ENCODE results near the gene SPTBN5.

The SPTBN5 gene

DNA sequence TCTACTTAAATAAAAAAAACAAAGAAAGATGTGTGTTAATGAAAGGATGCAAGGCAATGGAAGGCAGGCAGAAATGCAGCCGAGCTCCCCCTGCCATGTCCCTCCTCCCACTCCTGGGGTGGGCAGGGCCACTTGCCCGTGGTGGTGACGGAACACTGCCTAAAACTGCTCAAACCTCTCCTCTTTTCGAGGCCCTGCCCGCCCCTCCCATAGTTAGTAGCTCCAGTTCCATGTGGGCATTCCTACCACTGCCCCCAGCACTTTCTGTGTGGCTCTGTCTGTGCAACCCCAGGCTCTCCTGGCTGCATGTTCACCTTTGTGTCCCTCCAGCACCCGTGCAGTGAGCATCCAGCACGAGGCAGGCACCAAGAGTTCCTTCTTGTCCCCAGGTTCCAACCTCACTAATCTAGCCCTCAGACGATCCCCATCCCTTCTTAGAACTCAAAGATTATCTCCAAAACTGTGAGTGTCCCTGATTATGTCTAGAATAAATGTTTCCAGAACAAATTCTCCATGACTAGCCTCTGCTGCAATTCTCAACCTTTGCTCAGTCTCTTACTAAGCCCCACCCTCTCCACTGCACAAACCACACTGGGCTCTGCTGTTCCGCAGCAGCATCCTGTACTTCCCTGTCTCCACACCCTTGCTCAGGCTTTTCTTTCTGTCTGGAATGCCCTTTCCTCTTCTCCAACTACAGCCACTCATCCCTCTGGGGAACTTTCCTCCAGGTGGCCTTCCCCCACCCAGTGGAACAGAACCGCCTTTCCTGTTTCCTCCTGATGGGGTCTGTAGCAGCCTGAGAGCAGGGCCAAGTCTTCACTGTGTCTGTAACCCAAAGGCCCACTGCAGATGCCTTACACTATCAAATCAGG, 32.6 kb upstream of the SPTBN5 start:
- DNase-seq, result no peak

DNA sequence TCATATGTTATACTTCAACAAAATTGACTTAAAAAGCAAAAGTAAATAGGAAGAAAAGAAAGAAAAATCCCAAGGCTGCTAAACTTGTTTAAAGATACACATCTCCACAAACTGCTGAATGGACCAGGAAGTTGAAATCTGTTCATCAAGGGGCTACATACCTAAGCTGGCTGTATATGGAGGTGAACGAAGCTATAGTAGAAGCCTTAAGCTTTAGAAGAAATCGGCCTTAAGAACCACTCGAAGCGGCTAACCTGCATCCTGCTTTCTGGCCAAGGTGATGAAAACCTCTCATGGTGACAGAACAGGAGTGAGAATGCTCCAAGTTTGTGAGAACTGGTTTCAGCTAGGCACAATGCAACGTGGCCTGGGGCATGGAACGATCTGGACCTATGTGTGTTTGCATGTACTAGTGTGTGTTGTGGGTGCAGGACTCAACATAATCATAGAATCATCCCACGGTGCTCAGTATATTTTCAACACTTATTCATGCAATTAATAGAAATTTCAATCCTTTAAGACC, 31.3 kb upstream of the SPTBN5 start:
- no peak for DNase-seq

DNA sequence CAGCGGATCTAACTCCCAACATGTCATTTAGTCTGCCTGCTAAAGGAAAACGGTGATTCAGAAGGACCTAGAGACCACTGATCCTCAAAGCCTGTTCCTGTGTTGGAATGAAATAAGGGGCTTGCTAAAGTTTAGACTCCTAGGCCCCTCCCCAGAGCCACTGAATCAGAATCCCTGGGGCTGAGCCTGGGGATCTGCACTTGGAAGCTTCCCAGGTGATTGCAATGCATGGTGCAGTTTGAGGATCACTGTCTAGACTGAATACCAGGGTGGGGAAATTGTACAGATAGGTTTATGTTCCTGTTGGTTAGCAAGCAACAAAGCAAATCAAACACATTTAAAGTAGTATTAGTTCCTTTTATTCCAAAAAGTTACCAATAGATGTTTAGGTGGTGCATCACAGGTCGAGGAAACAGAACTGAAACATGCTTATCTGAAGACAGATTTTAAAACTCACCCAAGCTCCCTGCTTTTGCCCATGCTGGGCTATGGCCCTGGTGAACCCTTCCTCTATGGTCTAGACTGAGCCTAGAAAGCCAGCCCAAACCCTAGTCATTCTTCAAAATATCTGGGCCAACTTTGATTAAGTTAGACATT, 29.6 kb upstream of the SPTBN5 start:
- no peak for DNase-seq

DNA sequence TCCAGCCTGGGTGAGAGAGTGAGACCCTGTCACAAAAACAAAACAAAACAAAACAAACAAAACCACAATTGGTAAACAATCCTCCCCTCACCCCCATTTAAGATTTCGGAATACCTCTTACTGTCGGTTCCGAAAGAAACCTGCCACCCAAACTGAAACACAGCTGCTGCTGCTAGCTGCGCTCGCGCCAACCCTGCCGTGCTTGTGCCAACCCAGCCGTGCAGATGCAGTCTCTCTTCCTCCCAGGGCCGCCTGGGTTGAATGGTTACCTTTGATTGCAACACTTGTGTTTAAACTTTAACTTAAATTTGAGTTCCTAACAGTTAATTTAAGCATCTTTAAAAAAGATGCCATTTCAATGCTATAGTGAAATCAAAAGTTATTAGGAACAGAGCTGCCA, 28.5 kb upstream of the SPTBN5 start:
- no peak for DNase-seq

DNA sequence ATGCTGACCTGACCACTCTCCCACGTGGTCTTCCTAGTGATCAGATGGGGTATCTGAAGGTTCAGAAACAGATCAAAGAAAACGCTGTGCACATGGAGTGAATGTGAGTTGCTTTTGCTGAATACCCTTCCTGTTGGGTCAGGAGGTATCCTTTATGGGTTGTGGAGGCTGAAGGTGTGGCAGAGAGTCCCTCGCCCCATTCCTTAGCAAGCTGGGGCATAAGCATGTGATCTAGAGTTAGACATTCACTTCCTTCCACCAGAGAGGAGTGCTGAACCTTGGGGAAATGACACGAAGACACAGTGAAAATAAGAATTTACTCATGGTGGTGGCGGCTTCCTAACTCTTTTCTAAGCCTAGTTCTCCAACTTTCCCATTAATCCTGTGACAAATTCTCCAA, 27.8 kb upstream of the SPTBN5 start:
- no peak for DNase-seq

DNA sequence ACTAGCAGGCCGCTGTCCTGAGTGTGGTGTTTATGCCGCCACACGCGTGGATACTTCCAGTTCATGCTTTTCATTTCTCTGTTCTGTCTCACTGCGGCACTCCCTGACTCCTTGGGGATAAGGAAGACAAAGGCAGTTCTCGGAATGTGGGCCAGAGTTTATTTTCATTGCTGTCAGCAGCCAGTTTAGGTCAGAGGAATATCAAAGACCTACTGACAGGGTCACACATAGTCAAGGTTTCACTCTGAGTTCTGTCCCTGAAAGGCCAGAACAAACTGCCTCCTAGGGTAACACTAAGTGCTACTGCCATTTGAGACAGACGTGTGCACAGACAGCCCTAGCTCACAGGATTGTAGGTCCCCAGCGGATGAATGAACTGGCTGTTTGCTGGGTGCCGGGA, 27.3 kb upstream of the SPTBN5 start:
- DNase-seq, result no peak

DNA sequence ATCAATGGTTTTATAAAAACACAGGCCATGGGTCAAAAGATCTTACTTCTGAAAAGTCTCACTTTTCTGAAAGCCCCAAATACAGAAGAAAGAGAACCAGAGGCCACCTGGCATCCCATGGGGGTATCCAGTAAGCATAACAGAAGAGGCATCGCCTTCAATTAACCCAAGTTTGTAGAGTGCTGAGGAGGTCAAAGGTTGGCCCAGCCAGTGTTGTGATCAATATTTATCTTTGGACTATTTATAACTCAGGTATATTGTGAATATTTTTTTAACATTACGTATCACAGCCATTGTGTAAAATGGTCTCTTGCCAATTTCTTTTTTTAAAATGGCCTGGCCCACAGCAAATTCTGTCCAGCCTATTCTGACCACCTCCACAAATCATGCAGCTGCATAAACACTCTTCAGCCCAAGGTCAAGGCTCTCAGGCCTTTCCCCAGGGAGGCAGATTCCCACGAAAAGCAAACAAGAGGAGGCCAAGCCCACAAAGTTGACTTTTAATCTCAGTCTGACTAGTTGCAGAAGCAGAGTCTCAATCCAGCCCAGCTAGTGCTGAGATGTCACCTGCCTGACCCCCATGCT, 26.2 kb upstream of the SPTBN5 start:
- no peak for DNase-seq

DNA sequence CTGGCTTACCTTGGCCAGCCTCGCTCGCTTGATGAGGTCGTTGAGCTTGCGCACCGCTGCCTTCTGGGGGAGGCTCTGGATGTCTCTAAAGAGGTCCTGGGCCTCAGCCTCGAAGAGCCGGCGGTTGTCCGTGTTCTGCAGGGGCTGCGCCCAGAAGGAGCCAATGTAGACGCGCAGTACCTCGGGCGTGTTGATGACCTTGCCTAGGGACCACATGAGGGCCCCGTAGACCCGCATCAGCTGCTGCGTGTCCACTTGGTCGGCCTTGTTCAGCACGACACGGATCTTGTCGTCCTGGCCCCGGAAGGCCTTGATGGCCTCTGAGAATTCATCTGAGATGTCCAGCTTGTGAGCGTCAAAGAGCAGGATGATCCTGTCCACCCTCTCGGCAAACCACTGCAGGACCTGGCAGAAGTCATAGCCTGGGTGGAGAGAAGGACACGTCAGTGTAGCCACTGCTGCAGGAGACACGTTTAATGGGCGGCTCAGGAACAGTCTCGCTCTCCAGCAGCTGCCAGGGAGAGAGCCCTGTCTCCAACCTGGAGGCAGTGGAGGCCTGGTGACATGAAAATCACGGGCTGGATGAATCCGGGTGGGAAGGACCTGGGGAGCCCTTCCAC, 25.5 kb upstream of the SPTBN5 start:
- DNase-seq, result no peak

DNA sequence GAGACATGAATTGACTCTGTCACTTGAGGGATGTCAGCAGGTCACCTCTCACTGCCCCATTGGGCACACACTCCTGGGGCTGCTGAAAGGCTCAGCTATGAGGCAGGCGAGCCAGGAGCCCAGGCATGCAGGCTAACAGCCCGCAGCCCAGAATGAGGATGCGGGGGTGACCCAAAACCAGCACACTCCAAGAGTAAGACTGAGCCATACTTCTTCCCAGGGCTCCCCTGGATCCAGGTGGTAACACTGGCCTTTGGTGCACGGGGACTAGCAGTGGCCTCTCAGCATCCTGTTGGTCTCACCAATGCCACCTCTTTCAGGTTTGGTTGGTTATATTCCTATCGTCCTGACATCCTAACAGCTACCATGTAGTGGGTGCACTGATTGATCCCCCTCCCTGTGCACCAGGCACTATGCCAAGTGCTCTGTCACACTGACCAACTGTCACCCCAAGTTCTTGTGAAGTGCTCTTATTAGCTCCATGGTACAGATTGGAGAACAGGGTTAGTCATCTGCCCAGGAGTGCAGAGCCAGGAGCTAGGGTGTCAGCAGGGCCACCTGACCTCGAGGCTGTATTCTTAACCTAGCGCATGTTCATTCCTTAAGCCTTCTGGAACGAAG, 24.8 kb upstream of the SPTBN5 start:
- no peak for DNase-seq

DNA sequence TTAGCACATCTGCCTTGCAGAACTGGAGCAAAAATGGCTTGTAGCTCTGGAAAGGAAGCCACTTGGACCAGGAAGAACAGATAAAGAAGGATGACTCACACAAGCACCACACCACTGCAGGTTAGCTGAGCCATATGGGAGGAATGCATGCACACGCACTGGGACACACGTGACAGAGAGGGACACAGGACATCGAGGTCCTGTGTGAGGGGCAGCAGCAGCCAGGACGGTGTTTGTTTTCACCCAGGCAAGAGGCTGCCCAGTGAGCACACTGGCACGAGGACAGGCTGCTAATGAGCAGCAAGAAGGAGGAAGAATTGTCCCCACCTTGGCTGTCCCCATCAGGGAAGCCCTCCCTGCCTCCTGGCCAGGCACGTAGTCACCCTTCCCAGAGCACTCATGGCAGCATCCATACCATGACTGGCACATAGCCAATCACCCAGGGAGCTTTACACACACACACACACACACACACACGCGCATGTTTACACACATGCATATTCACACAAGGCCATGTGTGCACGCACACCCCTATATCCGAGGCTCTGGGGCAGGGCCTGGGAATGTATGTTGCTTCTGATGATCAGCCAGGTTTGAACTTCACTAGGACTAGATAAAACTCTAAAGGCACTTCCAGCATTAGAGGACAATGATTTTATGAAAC, 24.0 kb upstream of the SPTBN5 start:
- DNase-seq, result no peak

DNA sequence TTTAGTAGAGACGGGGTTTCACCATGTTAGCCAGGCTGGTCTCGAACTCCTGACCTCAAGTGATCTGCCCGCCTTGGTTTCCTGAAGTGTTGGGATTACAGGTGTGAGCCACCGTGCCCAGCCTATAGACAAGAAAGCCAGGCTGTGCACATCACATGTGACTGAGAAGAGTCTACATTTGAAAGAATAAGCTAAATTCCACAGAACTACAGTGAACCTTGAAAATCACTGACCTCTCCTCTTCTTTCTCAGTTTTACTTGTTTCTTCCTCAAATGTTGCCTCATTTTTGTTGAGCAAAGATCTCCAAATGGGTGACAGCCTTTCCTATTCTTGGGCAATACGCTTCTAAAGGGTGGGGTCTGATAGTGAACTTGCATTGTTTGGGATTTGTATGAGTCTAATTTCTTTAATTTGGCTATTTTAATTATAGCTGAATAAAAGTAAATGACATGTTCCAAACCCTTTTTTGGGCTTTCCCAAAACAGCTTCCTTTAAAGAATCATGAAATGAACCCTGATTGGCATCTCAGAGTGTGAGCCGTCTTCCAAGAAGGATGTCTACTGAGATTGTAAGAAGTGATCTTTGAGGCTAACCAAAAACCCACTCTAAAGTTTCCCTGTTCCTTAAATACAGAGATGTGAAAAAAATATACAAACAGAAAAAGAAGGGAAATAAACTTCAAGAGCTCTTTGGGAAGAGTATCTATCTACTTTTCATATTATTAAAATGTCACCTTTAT, 21.6 kb upstream of the SPTBN5 start:
- DNase-seq, result no peak

DNA sequence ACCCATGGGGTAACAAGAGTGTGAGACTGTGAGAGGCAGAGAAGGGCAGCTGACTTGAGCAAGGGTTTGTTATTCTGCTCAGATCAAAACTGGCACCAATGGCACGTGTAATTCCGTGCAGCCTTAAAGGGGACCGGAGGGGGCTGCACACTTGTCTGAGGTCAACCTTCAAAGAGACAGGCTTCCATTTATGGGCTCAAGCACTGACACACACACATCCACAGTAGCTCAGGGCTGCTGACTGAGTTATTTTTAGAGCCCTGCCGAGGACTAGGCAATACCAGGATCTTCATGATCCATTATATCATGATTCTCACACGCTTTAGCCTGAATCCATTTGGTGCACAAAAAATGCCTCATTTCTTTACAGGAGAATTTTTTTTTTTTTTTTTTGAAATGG, 20.6 kb upstream of the SPTBN5 start:
- DNase-seq, result no peak

DNA sequence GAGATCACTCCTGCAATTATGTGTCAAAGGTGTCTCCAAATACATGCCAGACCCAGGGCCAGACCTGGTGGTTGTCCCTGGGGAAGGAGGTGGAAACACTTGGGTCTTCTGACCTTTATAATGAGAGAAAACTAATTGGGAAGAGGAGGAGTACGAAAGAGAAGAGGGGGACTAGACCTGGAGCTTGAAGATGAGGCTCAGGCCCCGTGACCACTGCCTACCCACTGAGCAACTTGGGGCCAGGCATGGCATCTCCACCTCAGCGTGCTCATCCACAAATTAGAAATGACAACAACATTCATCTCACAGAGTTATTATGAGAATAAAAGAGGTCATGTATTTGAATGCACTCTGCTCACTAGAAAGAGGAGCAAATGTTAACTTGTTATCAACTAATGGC, 19.4 kb upstream of the SPTBN5 start:
- no peak for DNase-seq

DNA sequence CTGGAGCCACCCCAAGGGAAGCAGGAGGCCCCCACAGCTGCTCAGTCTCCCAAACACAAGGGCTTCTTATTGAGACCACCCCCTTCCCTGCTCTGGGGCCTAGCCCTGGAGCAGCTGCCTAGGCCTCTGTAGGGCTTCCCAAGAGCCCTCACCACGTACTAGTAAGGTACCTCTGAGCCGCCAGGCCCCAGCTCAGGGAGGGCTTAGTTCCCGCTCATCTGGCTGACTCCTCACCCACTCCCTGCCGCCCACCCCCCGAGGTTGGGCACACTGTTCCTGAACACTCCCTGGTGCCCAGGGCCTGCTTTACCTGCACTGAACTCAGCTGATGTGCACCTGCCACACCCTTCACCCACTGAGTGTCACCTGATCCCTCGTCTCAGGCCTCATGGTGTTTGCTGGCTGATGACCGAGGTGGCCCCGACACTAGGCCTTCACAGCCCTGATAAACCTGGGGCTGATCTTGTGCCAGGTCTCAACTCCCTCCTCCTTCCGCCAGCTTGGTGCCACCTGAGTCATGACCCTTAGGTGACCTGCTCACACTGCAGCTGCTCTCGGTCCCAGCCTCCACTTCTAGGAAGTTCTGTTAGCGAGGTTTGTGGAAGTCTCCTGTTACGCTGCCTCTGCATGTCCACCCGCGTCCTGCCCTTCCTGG, 18.0 kb upstream of the SPTBN5 start:
- DNase-seq, result no peak

DNA sequence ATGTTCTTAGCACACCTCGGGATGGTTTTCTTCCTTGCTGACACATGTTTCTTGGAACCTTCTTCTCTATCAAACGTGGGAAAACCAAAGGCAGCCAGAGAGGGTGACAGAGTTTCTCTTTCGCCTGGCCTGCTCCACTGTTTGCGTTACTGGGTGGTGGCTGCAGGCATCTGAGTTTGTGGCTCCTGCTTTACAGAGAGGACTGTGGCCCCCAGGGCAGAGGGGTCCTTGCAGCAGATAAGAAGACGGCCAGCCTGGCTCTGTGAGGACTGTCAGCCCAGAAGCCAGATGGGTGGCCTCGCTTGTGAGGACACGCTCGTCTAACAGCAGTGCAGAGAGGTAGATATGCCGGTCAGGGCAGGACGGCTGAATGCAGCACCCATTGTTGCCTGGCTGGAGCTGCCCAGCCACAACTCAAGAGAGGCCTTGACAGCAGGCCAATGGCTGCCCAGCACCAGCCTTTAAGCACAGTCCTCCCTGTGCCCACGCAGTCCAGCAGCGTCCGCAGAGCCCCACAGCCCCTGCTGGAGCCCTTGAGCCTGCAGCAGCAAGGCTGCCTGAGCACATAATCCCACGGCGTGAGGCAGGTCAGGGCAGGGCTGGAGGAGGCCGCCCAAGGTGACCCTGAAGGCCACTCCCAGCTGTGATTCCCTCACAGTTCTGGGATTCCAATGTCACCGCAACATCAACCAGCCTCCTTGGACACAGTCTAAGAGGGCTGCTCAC, 15.0 kb upstream of the SPTBN5 start:
- no peak for DNase-seq

DNA sequence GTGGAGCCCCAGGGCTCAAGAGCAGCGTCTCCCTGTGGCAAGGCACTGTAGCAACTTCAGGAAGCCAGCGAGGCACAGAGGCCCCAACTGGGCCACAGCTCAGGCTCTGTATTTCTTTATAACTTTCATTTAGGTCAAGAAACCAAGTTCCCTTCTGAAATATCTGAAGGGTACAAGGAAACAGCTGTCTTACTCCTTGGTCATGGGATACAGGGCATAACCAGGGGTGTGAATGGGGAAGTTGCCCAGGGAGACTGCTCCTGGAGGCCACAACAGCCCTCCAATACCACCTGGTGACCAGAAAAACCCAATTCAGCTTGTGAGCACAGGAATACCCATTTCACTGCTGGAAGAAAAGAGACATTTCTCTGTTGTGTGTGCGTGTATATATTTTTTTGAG, 13.3 kb upstream of the SPTBN5 start:
- no peak for DNase-seq

DNA sequence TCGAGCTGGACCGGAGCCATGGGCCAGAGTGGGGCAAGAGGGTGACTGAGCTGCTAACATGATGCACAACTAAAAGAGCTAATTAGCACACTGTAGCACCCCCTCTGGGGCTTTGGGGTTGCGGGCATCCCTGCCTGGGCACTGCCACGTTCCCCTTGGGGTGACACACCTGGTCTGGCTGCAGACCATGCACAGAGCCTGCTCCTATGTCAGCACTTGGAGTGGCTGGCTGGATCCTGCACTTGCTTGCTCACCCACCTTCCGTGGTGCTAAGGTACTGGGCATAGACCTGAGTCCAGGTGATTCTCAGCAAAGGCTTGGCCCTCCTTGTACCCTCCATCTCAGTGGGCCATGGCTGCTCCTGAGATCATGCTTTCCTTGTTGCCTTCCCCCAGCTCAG, 12.8 kb upstream of the SPTBN5 start:
- DNase-seq, result no peak

DNA sequence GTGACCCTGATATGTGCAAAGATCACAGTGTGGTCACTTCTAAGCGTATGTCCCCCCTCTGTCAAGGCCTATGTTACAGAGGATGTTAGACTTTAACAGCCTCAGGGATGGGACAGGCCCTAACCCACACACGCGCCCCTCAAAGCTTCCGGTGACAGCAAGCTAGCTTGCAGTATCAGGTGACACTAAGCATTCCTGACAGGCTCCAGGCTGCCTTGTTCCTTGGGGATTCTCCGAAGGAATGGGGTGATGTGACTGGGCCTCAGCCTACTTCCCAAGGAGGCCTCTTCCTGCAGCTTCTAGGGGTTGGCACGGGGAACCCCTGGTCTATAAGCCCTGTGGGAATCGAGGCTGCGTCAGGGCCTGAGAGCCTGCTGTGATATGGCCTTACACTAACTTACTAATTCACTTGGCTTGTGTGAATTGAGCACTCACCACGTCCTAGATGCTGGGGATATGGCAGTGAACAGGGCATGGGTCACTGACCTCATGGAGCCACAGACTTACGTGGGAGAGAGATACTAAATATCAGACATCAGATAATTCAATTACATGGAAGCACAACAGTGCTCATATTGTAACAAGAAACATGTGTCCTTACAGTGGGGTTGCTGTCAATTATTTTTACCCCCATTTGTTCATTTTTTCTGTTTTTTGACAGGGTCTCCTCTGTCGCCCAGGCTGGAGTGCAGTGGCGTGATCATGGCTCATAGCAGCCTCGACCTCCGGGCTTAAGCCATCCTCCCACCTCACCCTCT, 11.4 kb upstream of the SPTBN5 start:
- DNase-seq, result no peak

DNA sequence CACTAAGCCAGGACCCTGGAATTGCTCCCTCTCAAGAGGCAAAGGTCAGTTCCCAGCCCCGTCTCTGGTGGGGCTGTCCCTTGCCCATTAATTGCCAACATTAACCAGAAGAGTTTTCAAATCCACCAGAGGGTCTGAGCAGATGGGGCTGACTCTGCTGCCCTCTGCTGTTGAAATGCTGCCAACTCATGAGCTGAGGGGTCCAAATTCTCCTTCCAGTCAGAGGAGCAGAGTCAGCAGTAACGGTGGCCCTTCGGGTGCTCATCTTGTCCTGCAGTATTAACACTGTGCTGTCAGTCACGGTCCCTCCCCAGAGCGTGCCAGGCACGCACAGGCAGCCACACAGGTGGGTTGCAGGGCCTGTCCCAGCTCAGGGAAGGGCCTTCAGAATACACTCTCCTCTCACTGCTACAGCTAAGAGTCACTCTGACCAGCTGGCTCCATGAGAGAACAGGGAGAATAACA, 10.7 kb upstream of the SPTBN5 start:
- DNase-seq, result peak; percentile 72

DNA sequence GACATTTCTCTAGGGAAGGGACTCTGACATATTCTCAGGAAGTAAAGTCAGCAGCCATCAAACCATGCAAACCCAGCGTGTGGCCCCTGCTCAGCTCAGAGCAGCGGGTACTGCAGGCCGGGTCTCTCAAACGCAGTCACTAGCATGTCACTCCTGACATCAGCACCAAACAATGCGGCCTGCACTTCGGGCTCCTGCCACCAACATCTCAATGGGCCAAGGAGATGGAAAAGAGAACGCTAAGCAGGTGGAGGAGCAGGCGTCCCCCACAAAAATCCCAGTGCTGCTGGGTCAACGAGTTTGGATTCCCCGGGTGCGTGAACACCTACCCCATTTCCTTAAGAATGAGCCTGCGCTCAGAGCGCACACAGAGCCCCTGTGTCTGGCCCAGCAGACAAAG, 9.9 kb upstream of the SPTBN5 start:
- no peak for DNase-seq

Measured in activated CD4-positive, alpha-beta T cell treated with anti-CD3 and anti-CD28 coated beads, Interleukin-2, amount 50 U/mL, for 1 hour (primary cell).